Measurements from ENCODE around the gene NPR2. TPM values are rescaled to one million over a fixed set of nuclear protein-coding genes. Genes with fewer than 3 reads are reported as not detected.

The NPR2 gene
- total RNA-seq, 1 experiment from 2014 or later = 12.5 TPM

DNA sequence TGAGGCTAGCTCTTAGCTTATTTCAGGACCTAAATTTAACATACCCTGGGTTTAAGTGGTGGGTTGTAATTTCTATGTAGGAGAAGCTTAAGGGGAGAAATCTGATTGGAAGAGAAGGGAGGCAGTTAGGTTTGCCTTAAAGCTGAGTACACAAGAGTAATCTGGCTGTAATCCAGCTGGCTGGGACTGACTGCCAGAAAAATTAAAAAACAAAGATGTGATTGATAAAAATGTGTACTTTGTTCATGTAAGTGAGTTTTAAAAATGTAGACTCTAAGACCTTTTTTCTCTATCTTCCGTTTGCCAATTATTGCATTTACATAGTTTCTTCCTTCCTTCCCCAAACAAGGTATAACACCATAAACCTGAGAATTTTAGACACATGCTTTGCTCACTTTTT is 19.9 kb upstream of the NPR2 start:
- peaks cover 15 to 19% of the 10 kb centered on the region in 2 experiments for H3K4me1 Mint-ChIP-seq
- no peaks in the 10 kb centered on the region for H3K27me3 Mint-ChIP-seq (ENCODE audit: low read depth)
- no peaks in the 10 kb centered on the region for H3K36me3 Mint-ChIP-seq (ENCODE audit: insufficient read depth in 1 of 3, low read depth in 3 of 3)
- no CpG with 5 or more reads among the region's 1 CpG for WGBS (ENCODE audit: extremely low coverage, insufficient read length, low lambda C conversion rate)
- Histone ChIP-seq H2BK12ac (ENCODE audit: insufficient read length, low read depth, low read length) (no peak overlapping the region), H3K23me2 (ENCODE audit: insufficient read length, low read depth, low read length, poor library complexity, severe bottlenecking) (no peaks in the 10 kb centered on the region), H3K9ac (ENCODE audit: extremely low read depth, insufficient read length, low read length) (no peak overlapping the region), H3K56ac (ENCODE audit: insufficient read length, low read depth, low read length) (no peak overlapping the region), H3K9me3 (ENCODE audit: control insufficient read depth, low read depth, low read length) (no peaks in the 10 kb centered on the region), H3K23ac (ENCODE audit: insufficient read length, low read depth, low read length) (no peak overlapping the region), H4K20me1 (ENCODE audit: control insufficient read depth, insufficient read depth, insufficient read length) (no peaks in the 10 kb centered on the region), H3K27ac (ENCODE audit: insufficient read length, low read depth, low read length) (no peak overlapping the region), H4K8ac (replicated peaks; ENCODE audit: insufficient read length, low read depth, low read length) (no peak overlapping the region), H3K14ac (ENCODE audit: insufficient read depth, low read length) (no peak overlapping the region), H2AFZ (ENCODE audit: low read length) (no peak overlapping the region), H3K27me3 (ENCODE audit: insufficient read depth, low read length) (no peaks in the 10 kb centered on the region), H4K5ac (ENCODE audit: insufficient read length, low read depth, low read length) (no peak overlapping the region), H3T11ph (ENCODE audit: low read length) (no peak overlapping the region), H3K79me1 (ENCODE audit: insufficient read depth, low read depth, low read length, poor library complexity, severe bottlenecking) (no peaks in the 10 kb centered on the region), H2BK120ac (ENCODE audit: low read depth, low read length, poor library complexity, severe bottlenecking) (no peak overlapping the region), H2BK5ac (ENCODE audit: insufficient read length, low read length) (no peak overlapping the region), H3K4ac (ENCODE audit: low read depth, low read length) (no peak overlapping the region), H2AK5ac (ENCODE audit: insufficient read length, low read length) (no peak overlapping the region), H2BK15ac (ENCODE audit: low read depth, low read length) (no peak overlapping the region), H4K91ac (ENCODE audit: insufficient read length, low read depth, low read length) (no peak overlapping the region), H3K18ac (ENCODE audit: insufficient read length, low read depth, low read length) (no peak overlapping the region), H3K4me2 (ENCODE audit: insufficient read depth, insufficient read length, low read length) (no peak overlapping the region), H3K79me2 (ENCODE audit: insufficient read depth, low read length) (no peaks in the 10 kb centered on the region), H2BK20ac (ENCODE audit: low read depth, low read length, poor library complexity, severe bottlenecking) (no peak overlapping the region), H3K4me1 (ENCODE audit: insufficient read depth, low read length) (peaks cover 4% of the 10 kb centered on the region; the same call in 1 of the 2 replicates)
- H3K9me3 Mint-ChIP-seq = no peaks in the 10 kb centered on the region
- H3K27ac Mint-ChIP-seq = no peak overlapping the region
- no peak for TF ChIP-seq CTCF (conservative IDR thresholded peaks at IDR 0.05)
- no peak overlapping the region for H3K4me3 Mint-ChIP-seq
- DNase-seq = no peak
